ENCODE measurements around the gene CLDN5.
A peak's percentile ranks its signal among the peaks of the same experiment; 100 is the strongest.
"Not testable (repeated sequence)": the region's sequence is repeated elsewhere in the genome, so short reads cannot be mapped to it uniquely, and the experiment has no call there.

The CLDN5 gene

DNA sequence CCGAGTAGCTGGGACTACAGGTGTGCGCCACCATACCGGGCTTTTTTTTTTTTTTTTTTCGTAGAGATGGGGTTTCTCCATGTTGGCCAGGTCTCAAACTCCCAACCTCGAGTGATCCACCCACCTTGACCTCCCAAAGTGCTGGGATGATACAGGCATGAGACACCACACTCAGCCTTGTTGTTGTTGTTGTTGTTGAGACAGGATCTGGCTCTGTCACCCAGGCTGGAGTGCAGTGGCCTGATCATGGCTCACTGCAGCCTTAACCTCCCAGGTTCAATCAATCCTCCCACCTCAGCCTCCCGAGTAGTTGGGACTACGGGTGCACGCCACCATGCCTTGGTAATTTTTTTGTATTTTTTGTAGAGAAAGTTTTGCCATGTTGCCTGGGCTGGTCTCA lies 23.4 kb upstream of the CLDN5 start:
- no peak for DNase-seq

DNA sequence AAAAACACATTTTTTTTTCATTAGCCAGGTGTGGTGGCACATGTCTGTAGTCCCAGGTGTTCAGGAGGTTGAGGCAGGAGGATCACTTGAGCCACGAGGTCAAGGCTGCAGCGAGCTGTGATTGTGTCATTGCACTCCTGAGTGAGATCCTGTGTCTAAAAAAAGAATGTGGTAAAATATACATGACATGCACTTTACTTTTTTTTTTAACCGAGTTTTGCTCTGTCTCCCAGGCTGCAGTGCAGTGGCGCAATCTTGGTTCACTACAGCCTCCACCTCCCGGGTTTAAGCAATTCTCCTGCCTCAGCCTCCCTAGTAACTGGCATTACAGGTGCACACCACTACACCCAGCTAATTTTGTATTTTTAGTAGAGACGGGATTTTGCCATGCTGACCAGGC lies 22.5 kb upstream of the CLDN5 start:
- DNase-seq = no peak

DNA sequence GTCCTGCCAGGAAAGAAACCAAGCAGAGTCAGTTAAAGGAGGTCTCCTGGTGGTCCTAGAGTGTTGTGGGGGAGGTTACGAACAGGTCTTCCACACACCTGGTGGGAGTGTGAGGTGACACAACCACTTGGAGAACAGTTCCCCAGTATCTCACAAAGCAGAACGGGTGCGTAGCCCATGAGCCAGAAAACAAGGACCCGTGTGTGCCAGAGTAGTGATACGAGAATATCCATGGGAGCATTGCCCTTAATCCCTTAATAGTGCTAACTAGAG lies 21.7 kb upstream of the CLDN5 start:
- no peak for DNase-seq

DNA sequence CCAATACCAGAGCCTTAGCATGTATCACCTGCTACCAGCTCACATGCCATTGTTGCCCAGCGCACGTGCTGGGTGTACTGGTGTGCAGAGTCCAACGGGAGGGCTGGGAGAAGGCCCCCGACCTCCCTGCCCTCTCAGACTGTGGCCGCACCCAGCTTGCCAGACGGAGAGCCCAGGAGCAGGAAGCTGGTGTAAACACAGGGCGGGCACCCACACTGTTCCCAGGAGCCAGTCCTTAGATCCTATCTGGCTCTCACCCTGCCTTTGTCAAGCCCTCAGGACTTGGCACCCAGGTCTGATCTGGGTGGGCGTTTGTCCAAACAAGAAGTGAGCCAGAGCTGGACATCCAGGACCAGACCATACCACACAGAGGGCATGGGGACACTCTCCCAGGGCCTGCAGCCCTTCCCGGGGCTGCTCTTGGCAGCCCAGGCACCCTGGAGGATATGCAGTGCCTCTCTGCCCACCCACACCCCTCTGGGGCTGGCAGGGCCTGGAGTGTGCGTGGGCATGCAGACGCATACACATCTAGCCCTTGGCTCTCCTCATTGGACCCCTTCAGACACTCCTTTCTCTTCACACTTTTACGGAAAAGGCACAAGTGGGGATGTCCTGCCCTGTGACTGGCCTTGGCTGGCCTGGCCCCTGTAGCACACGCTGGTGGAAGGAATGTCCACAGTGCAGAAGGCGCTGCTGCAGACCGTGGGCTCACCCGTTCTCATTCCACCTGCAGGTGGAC lies 19.9 kb upstream of the CLDN5 start:
- DNase-seq = no peak

DNA sequence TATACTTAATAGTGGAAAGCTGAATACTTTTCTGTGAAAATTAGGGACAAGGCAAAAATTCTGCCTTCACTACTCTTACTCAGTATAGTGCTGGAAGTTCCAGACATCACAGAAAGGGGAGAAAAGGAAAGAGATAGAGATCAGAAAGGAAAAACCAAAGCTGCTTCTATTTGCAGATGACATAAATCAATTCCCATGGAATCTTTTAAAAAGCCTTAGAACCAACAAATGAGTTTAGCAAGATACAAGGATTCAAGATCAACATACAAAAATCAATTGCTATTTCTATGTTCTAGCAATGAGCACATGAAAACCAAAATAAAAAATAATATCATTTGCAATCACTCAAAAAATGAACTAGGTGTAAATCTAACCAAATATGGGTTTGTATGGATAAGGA lies 16.2 kb upstream of the CLDN5 start:
- DNase-seq = no peak

DNA sequence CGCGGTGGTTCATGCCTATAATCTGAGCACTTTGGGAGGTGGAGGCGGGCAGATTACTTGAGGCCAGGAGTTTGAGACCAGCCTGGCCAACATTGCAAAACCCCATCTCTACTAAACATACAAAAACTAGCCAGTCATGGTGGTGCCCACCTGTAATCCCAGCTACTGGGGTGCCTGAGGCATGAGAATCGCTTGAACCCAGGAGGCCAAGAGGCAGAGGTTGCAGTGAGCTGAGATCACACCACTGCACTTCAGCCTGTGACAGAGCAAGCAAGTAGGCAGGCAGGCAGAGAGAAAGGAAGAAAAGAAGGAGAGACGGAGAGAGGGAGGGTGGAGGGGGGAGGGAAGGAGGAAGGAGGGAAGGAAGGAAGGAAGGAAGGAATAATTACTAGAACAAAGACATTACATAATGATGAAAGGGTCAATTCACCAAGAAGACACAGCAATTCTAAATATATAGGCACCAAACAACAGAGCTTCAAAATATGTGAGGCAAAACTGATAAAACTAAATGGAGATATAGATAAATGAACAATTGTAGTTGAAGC lies 13.8 kb upstream of the CLDN5 start:
- DNase-seq = no peak

DNA sequence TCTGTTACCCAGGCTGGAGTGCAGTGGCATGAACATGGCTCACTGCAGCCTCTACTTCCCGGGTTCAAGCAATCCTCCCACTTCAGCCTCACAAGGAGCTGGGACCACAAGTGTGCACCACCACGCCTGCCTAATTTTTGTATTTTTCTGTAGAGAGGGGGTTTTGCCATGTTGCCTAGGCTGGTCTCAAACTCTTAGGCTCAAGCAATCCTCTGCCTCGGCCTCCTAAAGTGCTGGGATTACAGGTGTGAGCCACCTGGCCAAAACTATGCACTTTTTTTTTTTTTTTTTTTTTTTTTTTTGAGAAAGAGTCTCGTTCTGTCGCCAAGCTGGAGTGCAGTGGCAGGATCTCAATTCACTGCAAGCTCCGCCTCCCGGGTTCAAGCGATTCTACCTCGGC lies 12.4 kb upstream of the CLDN5 start:
- DNase-seq = no peak

DNA sequence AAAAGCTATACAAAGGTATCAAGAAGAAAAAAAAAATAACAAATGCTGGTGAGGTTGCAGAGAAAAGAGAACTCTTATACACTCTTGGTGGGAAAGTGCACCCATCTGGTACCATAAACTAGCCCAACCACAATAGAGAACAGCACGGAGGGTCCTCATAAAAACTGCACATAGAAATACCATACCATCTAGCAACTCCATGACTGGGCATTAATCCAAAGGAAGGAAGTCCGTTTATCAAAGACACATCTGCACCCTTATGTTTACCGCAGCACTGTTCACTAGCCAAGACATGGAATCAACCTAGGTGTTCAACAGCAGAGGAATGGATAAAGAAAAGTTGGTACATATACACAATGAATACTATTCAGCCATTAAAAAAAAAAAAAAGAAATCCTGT lies 10.8 kb upstream of the CLDN5 start:
- DNase-seq = no peak

DNA sequence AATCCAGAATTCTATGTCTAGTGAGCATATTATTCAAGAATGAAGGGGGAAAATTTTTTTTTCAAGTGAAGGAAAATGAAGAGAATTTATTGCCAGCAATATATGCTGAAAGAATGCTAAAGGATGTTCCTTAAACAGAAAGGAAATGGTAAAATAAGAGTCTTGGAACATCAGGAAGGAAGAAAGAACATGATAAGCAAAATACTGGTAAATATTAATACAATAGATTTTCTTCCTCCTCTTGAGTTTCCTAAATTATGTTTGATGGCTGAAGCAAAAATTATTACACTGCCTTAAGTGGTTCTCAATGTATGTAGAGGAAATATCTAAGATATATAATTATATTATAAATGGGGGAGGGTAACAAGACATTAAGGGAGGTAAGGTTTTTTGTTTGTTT lies 9.6 kb upstream of the CLDN5 start:
- DNase-seq = no peak

DNA sequence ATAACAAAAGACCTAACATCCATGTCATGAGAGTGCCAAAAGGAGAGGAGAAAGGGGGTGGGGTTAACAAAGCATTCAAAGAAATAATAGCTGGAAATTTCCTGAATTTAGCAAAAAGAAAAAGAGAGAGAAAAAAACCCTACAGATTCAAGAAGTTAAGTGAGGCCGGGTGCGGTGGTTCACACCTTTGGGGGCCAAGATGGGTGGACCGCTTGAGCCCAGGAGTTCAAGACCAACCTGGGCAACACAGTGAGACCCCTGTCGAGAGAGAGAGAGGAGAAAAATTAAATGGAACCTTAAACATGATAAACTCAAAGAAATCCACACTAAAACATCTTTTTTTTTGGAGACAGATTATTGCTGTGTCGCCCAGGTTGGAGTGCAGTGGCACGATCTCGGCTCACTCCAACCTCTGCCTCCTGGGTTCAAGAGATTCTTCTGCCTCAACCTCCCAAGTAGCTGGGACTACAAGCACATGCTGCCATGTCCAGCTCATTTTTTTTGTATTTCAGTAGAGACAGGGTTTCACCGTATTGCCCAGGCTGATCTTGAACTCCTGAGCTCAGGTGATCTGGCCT lies 8.9 kb upstream of the CLDN5 start:
- DNase-seq = no peak

DNA sequence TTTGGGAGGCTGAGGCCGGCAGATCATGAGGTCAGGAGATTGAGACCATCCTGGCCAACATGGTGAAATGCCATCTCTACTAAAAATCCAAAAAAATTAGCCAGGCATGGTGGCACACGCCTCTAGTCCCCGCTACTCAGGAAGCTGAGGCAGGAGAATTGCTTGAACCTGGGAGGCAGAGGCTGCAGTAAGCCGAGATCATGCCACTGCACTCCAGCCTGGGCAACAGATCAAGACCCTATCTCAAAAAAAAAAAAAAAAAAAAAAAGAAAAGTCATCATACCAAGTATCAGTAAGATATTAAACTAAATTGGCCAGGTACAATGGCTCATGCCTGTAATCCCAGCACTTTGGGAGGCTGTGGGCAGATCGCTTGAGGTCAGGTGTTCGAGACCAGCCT lies 7.1 kb upstream of the CLDN5 start:
- not testable (repeated sequence) for DNase-seq

DNA sequence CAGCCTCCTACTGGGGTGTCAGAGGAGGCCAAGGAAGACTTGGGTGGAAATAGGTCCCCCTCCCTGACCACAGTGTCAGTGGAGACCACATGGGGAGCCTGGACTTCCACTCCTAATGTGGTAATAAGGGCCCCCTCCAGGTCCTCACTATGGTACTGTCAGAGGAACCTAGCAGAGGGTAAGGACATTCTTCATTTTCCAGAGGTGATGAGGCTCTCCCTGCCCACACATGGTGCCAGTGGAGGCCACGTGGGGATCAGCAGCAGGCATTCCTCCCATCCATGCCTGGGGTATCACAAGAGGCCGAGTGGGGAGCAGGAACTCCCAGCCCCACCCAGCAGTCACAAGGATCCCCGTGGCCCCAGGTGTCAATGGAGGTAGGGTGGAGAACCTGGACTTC lies 6.5 kb upstream of the CLDN5 start:
- no peak for DNase-seq

DNA sequence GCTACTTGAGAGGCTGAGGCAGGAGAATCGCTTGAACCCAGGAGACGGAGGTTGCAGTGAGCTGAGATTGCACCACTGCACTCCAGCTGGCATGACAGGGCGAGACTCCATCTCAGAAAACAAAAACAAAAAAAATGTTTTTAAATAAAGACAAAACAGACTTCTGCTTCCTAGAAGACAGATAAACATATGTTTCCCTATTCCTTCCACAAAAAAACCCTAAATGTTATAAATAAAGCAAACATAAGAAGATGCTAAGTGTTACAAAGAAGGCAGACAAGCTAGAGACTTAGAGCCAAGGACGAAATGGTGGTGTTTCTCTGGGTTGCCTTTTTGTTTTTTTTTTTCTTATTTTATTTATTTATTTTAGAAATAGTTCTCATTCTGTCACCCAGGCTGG lies 5.6 kb upstream of the CLDN5 start:
- no peak for DNase-seq

DNA sequence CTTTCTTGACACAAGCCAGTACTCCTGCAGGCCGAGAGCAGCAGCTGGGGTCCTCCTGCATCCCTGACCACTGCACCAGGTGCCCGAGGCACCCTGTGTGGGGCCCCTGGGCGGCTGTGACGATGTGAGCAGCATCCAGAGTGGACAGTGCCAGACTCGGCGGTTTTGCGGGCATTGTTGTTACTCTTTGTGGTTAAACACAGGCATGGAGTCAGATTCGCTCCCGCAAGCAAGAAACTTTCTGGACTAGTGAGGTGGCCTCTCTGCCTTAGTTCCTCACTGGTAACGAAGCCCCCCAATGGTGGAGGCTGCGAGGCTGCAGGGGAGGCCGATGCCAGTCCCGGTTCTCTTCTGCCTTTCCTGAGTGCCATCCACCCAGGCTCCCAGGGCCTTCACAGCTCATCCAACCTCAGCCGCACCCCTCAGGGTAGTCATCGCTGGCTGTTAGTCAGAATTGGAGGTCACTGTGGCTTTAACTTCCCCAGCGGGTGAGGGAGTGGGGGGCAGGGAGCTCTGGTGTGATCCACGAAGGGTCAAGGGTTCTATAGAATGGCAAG lies 3.7 kb upstream of the CLDN5 start:
- DNase-seq = no peak

DNA sequence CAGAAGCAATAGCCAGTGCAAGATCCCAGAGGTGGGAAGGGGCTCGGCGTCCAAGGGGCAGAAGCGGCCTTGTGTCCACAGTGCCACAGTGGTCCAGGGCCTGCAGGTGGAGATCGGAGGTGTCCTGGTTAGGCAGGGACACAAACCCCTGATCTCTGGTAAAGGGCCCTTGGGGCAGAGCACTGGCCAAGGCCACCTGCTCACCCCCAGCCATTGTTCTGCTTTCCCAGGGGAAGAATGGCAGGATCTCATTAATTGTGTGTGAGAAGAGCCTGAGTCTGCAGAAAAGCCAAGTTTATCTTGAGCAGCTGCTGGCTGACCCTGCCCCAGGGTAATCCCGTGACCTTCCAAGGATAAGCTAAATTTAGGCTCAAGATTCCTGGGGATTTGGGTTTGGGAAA lies 3.1 kb upstream of the CLDN5 start:
- DNase-seq = no peak

DNA sequence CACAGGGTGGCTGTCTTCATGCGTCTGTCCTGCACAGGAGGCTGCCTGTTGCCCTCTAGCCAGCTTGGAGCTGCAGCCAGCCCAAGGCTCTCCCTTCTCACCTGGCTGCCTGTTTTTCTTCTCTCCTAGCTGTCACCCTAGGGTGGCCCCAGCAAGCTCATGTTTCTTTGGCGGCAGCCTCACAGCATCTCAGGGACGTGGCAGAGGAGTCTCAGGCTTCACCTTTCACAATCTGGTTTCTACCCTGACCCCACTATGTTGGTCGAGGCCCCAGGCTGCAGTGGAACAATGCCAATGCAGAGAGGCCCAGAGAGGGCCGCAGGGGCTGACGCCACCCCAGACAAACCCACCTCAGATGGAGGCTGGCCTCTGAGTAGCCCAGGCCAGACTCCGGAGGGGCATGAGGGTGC lies 2.5 kb upstream of the CLDN5 start:
- no peak for DNase-seq

DNA sequence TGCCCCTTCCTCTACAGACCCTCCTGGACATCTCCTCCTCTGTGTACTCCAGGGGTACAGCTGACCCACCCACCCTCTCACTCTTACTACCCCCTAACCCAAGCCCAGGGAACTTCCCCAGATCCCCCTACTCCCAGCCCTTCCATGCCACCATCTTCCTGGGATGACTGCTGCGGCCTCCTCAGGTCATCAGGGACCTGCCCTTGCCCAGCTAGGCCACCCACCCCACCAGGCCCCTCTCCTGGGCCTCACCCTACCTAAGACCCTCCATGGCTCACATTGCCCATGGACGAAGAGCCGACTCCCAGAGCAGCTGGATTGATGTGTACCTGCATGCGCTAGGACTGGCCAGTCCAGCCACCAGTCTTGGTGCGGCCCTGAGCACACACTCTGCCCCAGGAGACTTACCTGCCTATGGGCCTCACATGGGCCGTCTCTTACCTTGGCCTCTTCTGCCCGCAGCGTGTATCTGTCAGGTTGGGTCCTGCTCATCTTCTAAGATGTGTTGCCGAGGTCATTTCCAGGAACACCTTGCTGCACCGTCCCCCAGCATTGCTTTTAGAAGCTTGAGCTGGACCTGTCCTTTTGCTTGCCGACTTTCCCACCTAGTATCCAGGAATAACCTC lies 2.0 kb upstream of the CLDN5 start:
- DNase-seq = no peak

DNA sequence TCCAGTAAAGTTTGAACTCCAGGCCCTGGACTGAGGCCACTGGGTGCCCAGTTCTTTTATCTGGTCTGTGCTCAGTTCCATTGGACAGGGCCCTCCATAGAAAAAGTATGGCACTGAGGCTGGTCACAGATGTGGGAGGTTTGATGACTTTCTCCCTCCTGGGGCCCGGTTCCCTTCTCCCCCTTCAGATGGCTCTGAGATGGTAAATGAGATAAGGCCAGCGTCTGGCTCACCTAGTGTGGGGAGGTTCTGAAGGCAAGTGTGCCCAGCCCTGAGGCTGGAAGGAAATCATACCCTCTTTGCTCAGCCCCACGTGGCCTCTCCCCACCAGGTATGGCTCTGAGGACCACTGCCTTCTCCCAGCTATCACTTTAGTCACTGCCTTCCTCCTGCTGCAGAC lies 1.5 kb upstream of the CLDN5 start:
- DNase-seq = no peak

DNA sequence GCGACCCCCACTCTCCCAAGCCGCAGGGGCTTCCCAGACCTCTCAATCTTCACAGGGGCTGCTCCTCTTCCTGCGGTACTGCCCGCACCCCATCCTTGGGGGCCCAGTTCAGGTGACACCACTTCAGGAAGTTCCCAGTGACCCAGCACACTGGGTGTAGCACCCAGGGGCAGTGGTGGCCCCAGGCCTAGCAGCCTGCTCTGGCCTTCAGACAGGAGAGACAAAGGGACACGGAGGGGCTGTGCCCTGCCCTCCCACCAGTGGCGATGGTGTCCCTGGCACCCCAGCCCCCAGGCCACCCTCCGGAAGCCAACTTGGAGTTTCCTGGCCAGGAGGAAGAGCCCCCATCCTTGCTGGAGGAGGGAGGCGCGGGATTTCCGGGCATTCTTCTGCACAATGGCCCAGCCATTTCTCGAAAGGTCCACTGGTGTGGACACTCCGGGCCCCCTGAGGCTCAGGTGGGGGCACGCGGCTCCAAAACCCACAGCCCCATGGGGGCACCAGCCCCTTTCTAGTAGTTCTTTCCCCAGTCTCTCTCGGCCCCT lies 978 bp upstream of the CLDN5 start:
- no peak for DNase-seq

DNA sequence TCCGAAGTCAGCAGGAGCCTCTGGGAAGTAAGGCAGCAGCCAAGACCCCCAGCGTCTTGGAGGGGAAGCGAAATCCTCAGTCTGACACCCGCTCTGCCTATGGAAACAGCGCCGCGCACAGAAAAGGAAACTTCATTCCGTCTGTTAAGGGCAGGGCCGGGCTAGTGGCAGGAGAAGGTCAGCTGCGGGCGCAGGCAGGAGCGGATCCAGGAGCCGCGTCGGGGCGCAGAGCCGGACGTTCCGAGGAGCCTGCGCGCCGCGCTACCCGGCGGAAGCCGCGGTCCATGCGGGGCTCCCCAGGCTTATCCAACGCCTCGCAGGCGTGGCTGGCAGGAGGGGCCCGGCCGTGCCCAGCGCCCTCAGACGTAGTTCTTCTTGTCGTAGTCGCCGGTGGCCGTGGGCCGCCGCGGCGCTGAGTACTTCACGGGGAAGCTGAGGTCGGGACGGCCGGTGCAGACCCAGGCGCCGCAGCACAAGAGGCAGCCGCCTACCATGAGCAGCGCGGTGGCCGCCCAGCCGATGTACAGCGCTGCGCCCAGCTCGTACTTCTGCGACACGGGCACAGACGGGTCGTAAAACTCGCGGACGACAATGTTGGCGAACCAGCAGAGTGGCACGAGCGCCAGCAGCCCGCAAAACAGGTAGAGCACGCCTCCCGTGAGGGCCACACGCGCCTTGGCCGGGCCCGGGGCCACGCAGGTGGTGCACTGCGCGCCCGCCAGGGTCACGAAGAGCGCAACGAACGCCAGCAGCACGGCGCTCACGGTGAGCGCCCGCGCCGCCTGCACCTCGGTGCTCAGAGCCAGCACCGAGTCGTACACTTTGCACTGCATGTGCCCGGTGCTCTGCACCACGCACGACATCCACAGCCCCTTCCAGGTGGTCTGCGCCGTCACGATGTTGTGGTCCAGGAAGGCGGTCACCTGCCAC lies 705 bp downstream of the CLDN5 start:
- DNase-seq = no peak

DNA sequence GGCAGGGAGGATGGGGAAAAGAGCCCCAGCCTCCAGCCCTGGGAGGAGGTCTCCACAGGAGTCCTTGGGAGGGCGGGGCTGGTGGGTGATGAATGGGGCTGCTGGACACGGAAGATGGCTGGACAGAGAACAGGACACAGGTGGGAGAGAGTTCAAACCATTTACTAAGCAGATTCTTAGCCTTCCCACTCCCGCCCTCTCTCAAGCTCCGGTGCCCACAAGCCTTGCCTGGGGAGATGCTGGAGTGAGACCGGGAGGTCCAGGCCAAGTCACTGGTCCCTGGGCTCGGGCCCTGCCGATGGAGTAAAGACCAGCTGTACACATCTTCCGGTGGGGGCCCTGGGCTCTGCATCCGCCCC lies 1.4 kb downstream of the CLDN5 start:
- no peak for DNase-seq

DNA sequence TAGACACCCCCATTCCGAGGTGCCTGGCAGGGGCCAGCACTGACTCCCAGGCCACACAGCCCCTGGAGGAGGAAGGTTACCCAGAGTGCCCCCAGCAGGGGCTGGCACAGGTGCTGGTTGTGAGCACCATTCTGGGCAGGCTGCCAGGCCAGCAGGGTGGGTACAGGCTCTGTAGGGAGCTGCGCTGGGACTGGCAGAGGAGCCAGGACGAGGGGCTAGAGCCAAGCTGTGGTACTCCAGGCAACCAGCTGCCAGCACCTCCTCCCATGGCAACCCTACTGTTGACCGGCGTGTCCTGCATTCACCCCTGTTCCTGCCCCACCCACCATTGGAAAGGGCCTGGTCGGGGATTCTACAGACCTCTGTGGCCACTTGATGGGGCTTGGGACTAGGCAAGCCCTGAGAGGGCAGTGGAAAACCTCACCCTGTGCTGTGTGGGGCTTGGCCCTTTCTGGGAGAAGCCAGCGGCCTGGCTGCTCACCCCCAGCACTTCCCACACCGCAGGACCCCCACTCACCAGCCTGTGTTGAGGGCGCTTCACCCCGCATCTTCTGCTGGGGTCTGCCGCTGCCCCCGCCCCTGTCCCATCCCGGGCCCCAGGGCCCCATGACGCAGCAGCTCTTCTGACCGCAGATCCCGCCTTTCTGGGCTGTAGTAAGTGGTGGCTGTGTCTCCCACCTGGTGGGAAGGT lies 1.9 kb downstream of the CLDN5 start:
- DNase-seq = peak; percentile 43
